Lower leg skin (tissue), 4 donors: ENCODE results near the gene MCTP1. TPM values are rescaled to one million over a fixed set of nuclear protein-coding genes. Genes with fewer than 3 reads are reported as not detected.

Source experiments
- DNase-seq, 2 donors: peaks; one replicate each; pipeline ENCODE4 v3.0.0-alpha.2; 2019; ENCODE audit warnings: low spot score in 2 of 2
- H3K4me3 ChIP-seq: fragments of 200-600 bp; sonication (generic); 2 replicates; pipeline ENCODE4 v1.5.1; 2017; ENCODE audit warnings: mild to moderate bottlenecking, low read depth; ENCODE audit not compliant: poor library complexity, severe bottlenecking
- POLR2A ChIP-seq, 2 donors: fragments of 450-650 bp; IDR thresholded peaks; one replicate each; pipeline ENCODE4 v1.6.1; 2016 to 2017; ENCODE audit warnings: antibody characterized with exemption in 2 of 2, mild to moderate bottlenecking in 1 of 2, moderate library complexity in 1 of 2
- WGBS, 2 donors: methylation state at CpG; one replicate each; pipeline ENCODE4 v1.1.5; 2018; 5-methylcytosine and 5-hydroxymethylcytosine counted together
- intact Hi-C: fragments of 100-400 bp; cut with DNase I; formaldehyde crosslinking; loops from one replicate; pipeline ENCODE4 v1.15.0; 2023; ENCODE audit warnings: low total_unique reads
- total RNA-seq, 4 donors: library from RNA; depleted of rRNA; stranded (reverse); fragments of >200 nt; gene quantifications; one replicate each; pipeline ENCODE4 v1.1.0, GENCODE V29; 2016
- TF ChIP-seq, protein P1 (sequence below), 3 donors: fragments of 450-650 bp; IDR thresholded peaks; one replicate each; pipeline ENCODE4 v1.5.1; 2016; ENCODE audit warnings: antibody characterized with exemption in 3 of 3, mild to moderate bottlenecking in 3 of 3, moderate library complexity in 2 of 3

The MCTP1 gene
- total RNA-seq, 4 donors from 2014 or later: 6.3 to 36.5 (median 9.8) TPM

GRCh38 chr5:94711785-94712184 lies 573.1 kb downstream of the MCTP1 start:
- DNase-seq: no peak
- no peak overlapping the region for H3K4me3 ChIP-seq
- intact Hi-C loops: no loop called here
- TF ChIP-seq, protein P1, sequence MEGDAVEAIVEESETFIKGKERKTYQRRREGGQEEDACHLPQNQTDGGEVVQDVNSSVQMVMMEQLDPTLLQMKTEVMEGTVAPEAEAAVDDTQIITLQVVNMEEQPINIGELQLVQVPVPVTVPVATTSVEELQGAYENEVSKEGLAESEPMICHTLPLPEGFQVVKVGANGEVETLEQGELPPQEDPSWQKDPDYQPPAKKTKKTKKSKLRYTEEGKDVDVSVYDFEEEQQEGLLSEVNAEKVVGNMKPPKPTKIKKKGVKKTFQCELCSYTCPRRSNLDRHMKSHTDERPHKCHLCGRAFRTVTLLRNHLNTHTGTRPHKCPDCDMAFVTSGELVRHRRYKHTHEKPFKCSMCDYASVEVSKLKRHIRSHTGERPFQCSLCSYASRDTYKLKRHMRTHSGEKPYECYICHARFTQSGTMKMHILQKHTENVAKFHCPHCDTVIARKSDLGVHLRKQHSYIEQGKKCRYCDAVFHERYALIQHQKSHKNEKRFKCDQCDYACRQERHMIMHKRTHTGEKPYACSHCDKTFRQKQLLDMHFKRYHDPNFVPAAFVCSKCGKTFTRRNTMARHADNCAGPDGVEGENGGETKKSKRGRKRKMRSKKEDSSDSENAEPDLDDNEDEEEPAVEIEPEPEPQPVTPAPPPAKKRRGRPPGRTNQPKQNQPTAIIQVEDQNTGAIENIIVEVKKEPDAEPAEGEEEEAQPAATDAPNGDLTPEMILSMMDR (IDR thresholded peaks at IDR 0.05): no peak
- TF ChIP-seq POLR2A (IDR thresholded peaks at IDR 0.05): no peak

DNA sequence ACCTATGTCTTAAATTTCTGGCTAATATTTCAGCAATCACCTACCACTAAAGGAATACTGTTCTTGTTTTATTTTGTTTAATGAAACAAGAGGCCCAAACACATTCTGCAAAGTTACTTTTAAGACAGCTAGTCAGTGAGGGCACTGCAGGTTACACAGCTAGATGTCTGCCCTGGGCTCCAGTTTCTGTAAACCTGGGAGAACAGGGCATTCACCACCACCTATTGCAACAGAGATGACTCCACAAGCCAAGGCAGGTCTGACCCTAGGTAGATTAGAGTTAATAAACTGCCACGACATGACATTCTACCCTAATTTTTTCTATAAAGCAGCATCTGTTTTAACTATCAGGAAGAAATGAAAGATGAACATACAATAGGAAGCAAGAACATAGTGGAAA lies 575.6 kb downstream of the MCTP1 start:
- intact Hi-C loops: no loop called here
- H3K4me3 ChIP-seq: no peak overlapping the region
- TF ChIP-seq, protein P1 (IDR thresholded peaks at IDR 0.05): no peak
- TF ChIP-seq POLR2A (IDR thresholded peaks at IDR 0.05): no peak
- no peak for DNase-seq
- 74 to 85% methylated on average over 1 of the region's 1 CpG for WGBS, 2 donors

GRCh38 chr5:94707359-94707758 lies 577.5 kb downstream of the MCTP1 start:
- TF ChIP-seq, protein P1 (IDR thresholded peaks at IDR 0.05): no peak
- no peak for TF ChIP-seq POLR2A (IDR thresholded peaks at IDR 0.05)
- H3K4me3 ChIP-seq: no peak overlapping the region
- 34 to 39% methylated on average over 2 of the region's 2 CpGs for WGBS, 2 donors
- intact Hi-C loops: no loop called here
- DNase-seq: no peak

GRCh38 chr5:94705427-94705826 lies 579.5 kb downstream of the MCTP1 start:
- intact Hi-C loops: no loop called here
- no peak overlapping the region for H3K4me3 ChIP-seq
- TF ChIP-seq POLR2A (IDR thresholded peaks at IDR 0.05): no peak
- TF ChIP-seq, protein P1 (IDR thresholded peaks at IDR 0.05): no peak
- DNase-seq: no peak
- WGBS, 2 donors: 69 to 73% methylated on average over 1 of the region's 1 CpG

DNA sequence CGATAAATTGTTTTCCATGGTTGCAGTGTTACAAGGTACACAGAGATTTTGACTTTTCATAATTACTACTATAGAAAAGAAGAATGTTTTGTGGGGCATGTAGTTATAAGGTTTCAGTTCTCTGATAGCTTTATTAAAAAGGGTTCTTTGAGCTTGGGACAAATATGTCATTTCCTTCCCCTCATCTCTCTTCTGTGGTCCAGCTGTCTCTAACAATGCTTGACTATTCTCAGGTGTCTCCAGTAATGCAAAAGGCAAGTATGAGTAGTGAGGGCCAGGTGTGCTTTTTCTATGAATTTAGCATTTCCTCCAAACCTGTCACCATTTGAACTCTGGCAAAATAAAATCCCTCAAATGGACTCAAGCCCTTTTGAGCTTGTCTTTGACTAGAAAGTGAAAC lies 582.2 kb downstream of the MCTP1 start:
- 93 to 97% methylated on average over 1 of the region's 1 CpG for WGBS, 2 donors

GRCh38 chr5:94700592-94700991 lies 584.3 kb downstream of the MCTP1 start:
- TF ChIP-seq POLR2A (IDR thresholded peaks at IDR 0.05): no peak
- TF ChIP-seq, protein P1 (IDR thresholded peaks at IDR 0.05): no peak
- 87 to 92% methylated on average over 1 of the region's 1 CpG for WGBS, 2 donors
- intact Hi-C loops: no loop called here
- no peak for DNase-seq
- no peak overlapping the region for H3K4me3 ChIP-seq

More for the DNA sequence above, 582.2 kb downstream of the MCTP1 start:
- H3K4me3 ChIP-seq: no peak overlapping the region
- intact Hi-C loops: no loop called here
- no peak for DNase-seq
- TF ChIP-seq POLR2A (IDR thresholded peaks at IDR 0.05): no peak
- TF ChIP-seq, protein P1 (IDR thresholded peaks at IDR 0.05): no peak
